A673 (cell line): ENCODE measurements around the gene ANTKMT. TPM values are rescaled to one million over a fixed set of nuclear protein-coding genes. Genes with fewer than 3 reads are reported as not detected.

Experiments used
- BruUV-seq: library from RNA; stranded (reverse); fragments of 400-500 nt; replicated peaks from 2 replicates; lab custom pipeline; 2021; lab: Mats Ljungman, UMichigan
- CTCF ChIA-PET: fragments of 300-600 bp; sonication (Branson Sonifier 250); formaldehyde crosslinking; loops from one replicate; lab custom pipeline; 2022; ENCODE audit warnings: antibody characterized with exemption; lab: Charles Lee
- POLR2A ChIA-PET: fragments of 300-600 bp; sonication (Branson Sonifier 250); formaldehyde crosslinking; loops from one replicate; lab custom pipeline; 2022; ENCODE audit warnings: antibody characterized with exemption; ENCODE audit not compliant: low non-redundant PET; lab: Charles Lee
- DNase-seq: peaks from one replicate; pipeline ENCODE4 v3.0.0-alpha.2; 2015; ENCODE audit warnings: low spot score
- H3K27ac ChIP-seq: fragments of 200-600 bp; sonication (generic); 2 replicates; pipeline ENCODE4 v1.5.1; 2016; ENCODE audit warnings: mixed run types, low read depth, mild to moderate bottlenecking, mixed read lengths, antibody characterized with exemption, low read length; ENCODE audit not compliant: poor library complexity, severe bottlenecking
- H3K27me3 ChIP-seq: fragments of 200-600 bp; sonication (generic); replicated peaks from 2 replicates; pipeline ENCODE4 v1.6.1; 2017; ENCODE audit warnings: mixed run types, low read depth, mild to moderate bottlenecking, mixed read lengths, antibody characterized with exemption, low read length; ENCODE audit not compliant: insufficient read depth, poor library complexity
- H3K36me3 ChIP-seq: fragments of 200-600 bp; sonication (generic); 2 replicates; pipeline ENCODE4 v1.6.1; 2016; ENCODE audit warnings: mixed run types, mild to moderate bottlenecking, mixed read lengths, antibody characterized with exemption, low read length; ENCODE audit not compliant: insufficient read depth, poor library complexity, severe bottlenecking
- H3K4me1 ChIP-seq: fragments of 200-600 bp; sonication (generic); 2 replicates; pipeline ENCODE4 v1.6.1; 2017; ENCODE audit warnings: mixed run types, mild to moderate bottlenecking, mixed read lengths, antibody characterized with exemption, low read length; ENCODE audit not compliant: insufficient read depth, poor library complexity, severe bottlenecking
- H3K4me3 ChIP-seq: fragments of 200-600 bp; sonication (generic); 2 replicates; pipeline ENCODE4 v1.5.1; 2016; ENCODE audit warnings: low read depth, mixed run types, mild to moderate bottlenecking, mixed read lengths, low read length; ENCODE audit not compliant: poor library complexity, severe bottlenecking
- H3K9me3 ChIP-seq: fragments of 200-600 bp; sonication (generic); 2 replicates; pipeline ENCODE4 v1.6.1; 2016; ENCODE audit warnings: mixed run types, low read depth, mild to moderate bottlenecking, mixed read lengths, antibody characterized with exemption, low read length; ENCODE audit not compliant: poor library complexity, severe bottlenecking
- CTCF ChIP-seq: fragments of 300-800, 200-600 bp; sonication (generic); conservative IDR thresholded peaks from 2 replicates; pipeline ENCODE4 v1.5.1; 2017; ENCODE audit warnings: low read depth, mild to moderate bottlenecking, antibody characterized with exemption, low read length, moderate library complexity, mixed read lengths
- EZH2 ChIP-seq: fragments of 200-600 bp; sonication (generic); IDR thresholded peaks from 2 replicates; pipeline ENCODE4 v1.6.1; 2017; ENCODE audit warnings: borderline replicate concordance, low read depth, mild to moderate bottlenecking, mixed read lengths, antibody characterized with exemption, low read length; ENCODE audit not compliant: poor library complexity, severe bottlenecking
- intact Hi-C: fragments of 100-400 bp; cut with micrococcal nuclease; formaldehyde crosslinking; loops from one replicate; pipeline ENCODE4 v1.10.0; 2022; ENCODE audit not compliant: unreplicated experiment
- total RNA-seq: library from RNA; stranded (reverse); gene quantifications from 2 replicates; pipeline ENCODE4 v1.2.3, GENCODE V29; 2021

ANTKMT gene
- total RNA-seq, 1 experiment from 2014 or later, result 21.2 TPM

- Histone ChIP-seq H3K4me1 (peaks cover 27% of the 10 kb centered on the region), H3K36me3 (peaks cover 26% of the 10 kb centered on the region), H3K27ac (no peak overlapping the region), H3K27me3 (no peaks in the 10 kb centered on the region), H3K9me3 (no peaks in the 10 kb centered on the region), H3K4me3 (no peak overlapping the region)
- intact Hi-C loops, result no loop called here
- TF ChIP-seq CTCF (no peak), EZH2 (no peak)
- no peak for DNase-seq
- ChIA-PET CTCF (no interaction called here), POLR2A (no interaction called here)
- no TSS peak for BruUV-seq
These were observed 44.0 kb upstream of the ANTKMT start for GRCh38 chr16:676913-677312.

DNA sequence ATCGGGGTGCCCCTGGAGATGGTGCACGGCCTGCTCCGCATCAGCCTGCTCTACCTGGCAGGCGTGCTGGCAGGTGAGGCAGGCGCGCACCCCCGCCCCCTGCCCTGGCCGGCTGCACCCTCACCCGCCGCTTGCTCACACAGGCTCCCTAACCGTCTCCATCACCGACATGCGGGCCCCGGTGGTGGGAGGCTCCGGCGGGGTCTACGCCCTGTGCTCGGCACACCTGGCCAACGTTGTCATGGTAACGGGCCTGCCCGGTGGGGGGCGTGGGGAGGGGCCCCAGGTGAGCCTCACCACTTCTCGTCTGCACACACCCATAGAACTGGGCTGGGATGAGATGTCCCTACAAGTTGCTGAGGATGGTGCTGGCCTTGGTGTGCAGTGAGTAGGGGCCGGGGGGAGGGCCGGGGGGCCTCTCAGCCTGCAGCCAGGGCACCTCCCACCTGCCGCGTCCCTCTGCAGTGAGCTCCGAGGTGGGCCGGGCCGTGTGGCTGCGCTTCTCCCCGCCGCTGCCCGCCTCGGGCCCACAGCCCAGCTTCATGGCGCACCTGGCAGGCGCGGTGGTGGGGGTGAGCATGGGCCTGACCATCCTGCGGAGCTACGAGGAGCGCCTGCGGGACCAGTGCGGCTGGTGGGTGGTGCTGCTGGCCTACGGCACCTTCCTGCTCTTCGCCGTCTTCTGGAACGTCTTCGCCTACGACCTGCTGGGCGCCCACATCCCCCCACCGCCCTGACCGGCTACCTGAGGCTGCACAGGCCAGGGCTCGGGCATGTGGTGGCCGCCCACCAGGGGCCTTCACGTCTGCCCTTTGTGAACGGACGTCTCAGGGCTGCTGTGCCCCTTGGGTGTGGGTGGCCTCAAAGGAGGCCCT is 43.4 kb upstream of the ANTKMT start:
- intact Hi-C loops, result no loop called here
- Histone ChIP-seq H3K27me3 (no peaks in the 10 kb centered on the region), H3K36me3 (peaks cover 29% of the 10 kb centered on the region), H3K27ac (no peak overlapping the region), H3K9me3 (no peaks in the 10 kb centered on the region), H3K4me1 (peaks cover 31% of the 10 kb centered on the region), H3K4me3 (no peak overlapping the region)
- BruUV-seq, result no TSS peak
- POLR2A ChIA-PET, result no interaction called here
- CTCF ChIA-PET, result no interaction called here
- no peak for TF ChIP-seq CTCF
- TF ChIP-seq EZH2, result no peak
- DNase-seq, result no peak

- ChIA-PET CTCF (no interaction called here), POLR2A (no interaction called here)
- TF ChIP-seq EZH2 (no peak), CTCF (no peak)
- H3K27me3 ChIP-seq, result no peaks in the 10 kb centered on the region
- no TSS peak for BruUV-seq
- DNase-seq, result no peak
- peaks cover 36% of the 10 kb centered on the region for H3K4me1 ChIP-seq
- H3K36me3 ChIP-seq, result peaks cover 29% of the 10 kb centered on the region
- peak overlapping the region; percentile 85 for H3K27ac ChIP-seq
- no peak overlapping the region for H3K4me3 ChIP-seq
- no peaks in the 10 kb centered on the region for H3K9me3 ChIP-seq
- intact Hi-C loops, result no loop called here
These were observed 42.6 kb upstream of the ANTKMT start for GRCh38 chr16:678209-678857.
